Body of pancreas (tissue), 4 donors: Measurements from ENCODE around the gene PATE2. TPM values are rescaled to one million over a fixed set of nuclear protein-coding genes. Genes with fewer than 3 reads are reported as not detected.

Experiments
- ATAC-seq: fragments of 150-250 bp; one replicate; pipeline ENCODE4 v1.9.1; 2016
- DNase-seq, 4 donors: peaks; one replicate each; pipeline ENCODE4 v3.0.0-alpha.2; 2019
- H3K27ac ChIP-seq, 4 donors: fragments of 200-600 bp; sonication (generic); 1 replicate in 3 of 4; 2 replicates in 1 of 4; pipeline versions ENCODE4 v1.5.1 to v1.6.1; 2016 to 2019; ENCODE audit warnings: mild to moderate bottlenecking in 1 of 4, mixed read lengths in 1 of 4, moderate library complexity in 1 of 4
- H3K27me3 ChIP-seq, 2 donors: fragments of 200-600 bp; sonication (generic); one replicate each; pipeline ENCODE4 v1.6.0; 2016; ENCODE audit warnings: mild to moderate bottlenecking in 1 of 2
- H3K36me3 ChIP-seq, 2 donors: fragments of 200-600 bp; sonication (generic); replicated peaks in 1 of 2; 2 replicates each; pipeline ENCODE4 v1.5.1; 2016; ENCODE audit warnings: low read depth in 2 of 2; ENCODE audit not compliant: insufficient read depth in 1 of 2
- H3K4me1 ChIP-seq: fragments of 200-600 bp; sonication (generic); one replicate; pipeline ENCODE4 v1.6.0; 2016
- H3K4me3 ChIP-seq, 2 donors: fragments of 200-600 bp; sonication (generic); 1 replicate in 1 of 2; 2 replicates in 1 of 2; pipeline ENCODE4 v1.5.1; 2016 to 2019
- H3K9me3 ChIP-seq, 3 donors: fragments of 200-600 bp; sonication (generic); 1 replicate in 2 of 3; 2 replicates in 1 of 3; pipeline ENCODE4 v1.5.1; 2016
- POLR2A ChIP-seq, 3 donors: fragments of 450-650 bp; IDR thresholded peaks; one replicate each; pipeline ENCODE4 v1.6.1; 2016; ENCODE audit warnings: antibody characterized with exemption in 3 of 3, mild to moderate bottlenecking in 2 of 3
- WGBS, 2 donors: methylation state at CpG; one replicate each; pipeline ENCODE4 v1.1.5; 2017; 5-methylcytosine and 5-hydroxymethylcytosine counted together
- intact Hi-C: fragments of 100-400 bp; cut with DNase I; formaldehyde crosslinking; loops from one replicate; pipeline ENCODE4 v1.15.1; 2023
- total RNA-seq, 2 donors: library from RNA; depleted of rRNA; stranded (reverse); fragments of >200 nt; gene quantifications; one replicate each; pipeline ENCODE4 v1.1.0, GENCODE V29; 2016
- TF ChIP-seq, protein P1 (sequence below), 7 experiments: fragments of 450-650 bp in 4 of 7; fragments of 200-600 bp in 3 of 7; sonication (generic) in 3 of 7; IDR thresholded peaks; one replicate each; pipeline ENCODE4 v1.5.1; 2016 to 2019; ENCODE audit warnings: antibody characterized with exemption in 7 of 7

PATE2 gene
- total RNA-seq, 2 donors from 2014 or later = not detected

DNA sequence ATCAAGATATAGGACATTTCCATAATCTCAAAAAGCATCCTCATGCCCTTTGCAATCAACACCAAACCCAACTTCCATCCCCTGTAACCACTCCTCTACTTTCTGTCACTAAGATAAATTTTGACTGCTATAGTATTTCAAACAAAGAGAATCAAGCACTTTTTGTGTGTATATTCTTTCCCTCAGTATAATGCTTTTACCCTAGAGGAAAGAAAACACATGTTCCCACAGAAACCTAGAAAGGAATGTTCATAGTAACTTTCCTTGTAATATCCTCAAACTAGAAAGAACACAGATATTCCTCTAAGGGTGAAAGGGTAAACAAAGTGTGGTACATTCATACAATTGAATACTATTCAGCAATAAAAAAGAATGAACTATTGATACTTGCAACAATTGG, 38.0 kb downstream of the PATE2 start:
- TF ChIP-seq, protein P1, sequence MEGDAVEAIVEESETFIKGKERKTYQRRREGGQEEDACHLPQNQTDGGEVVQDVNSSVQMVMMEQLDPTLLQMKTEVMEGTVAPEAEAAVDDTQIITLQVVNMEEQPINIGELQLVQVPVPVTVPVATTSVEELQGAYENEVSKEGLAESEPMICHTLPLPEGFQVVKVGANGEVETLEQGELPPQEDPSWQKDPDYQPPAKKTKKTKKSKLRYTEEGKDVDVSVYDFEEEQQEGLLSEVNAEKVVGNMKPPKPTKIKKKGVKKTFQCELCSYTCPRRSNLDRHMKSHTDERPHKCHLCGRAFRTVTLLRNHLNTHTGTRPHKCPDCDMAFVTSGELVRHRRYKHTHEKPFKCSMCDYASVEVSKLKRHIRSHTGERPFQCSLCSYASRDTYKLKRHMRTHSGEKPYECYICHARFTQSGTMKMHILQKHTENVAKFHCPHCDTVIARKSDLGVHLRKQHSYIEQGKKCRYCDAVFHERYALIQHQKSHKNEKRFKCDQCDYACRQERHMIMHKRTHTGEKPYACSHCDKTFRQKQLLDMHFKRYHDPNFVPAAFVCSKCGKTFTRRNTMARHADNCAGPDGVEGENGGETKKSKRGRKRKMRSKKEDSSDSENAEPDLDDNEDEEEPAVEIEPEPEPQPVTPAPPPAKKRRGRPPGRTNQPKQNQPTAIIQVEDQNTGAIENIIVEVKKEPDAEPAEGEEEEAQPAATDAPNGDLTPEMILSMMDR (IDR thresholded peaks at IDR 0.05) = no peak
- TF ChIP-seq POLR2A (IDR thresholded peaks at IDR 0.05) = no peak
- Histone ChIP-seq H3K36me3 (no peaks in the 10 kb centered on the region), H3K27me3 (no peaks in the 10 kb centered on the region), H3K4me1 (no peaks in the 10 kb centered on the region), H3K27ac (no peak overlapping the region), H3K9me3 (peaks cover 0 to 5% (median 0%) of the 10 kb centered on the region in 3 donors), H3K4me3 (no peak overlapping the region)
- DNase-seq (no peak), ATAC-seq (no peak)
- intact Hi-C loops = no loop called here

DNA sequence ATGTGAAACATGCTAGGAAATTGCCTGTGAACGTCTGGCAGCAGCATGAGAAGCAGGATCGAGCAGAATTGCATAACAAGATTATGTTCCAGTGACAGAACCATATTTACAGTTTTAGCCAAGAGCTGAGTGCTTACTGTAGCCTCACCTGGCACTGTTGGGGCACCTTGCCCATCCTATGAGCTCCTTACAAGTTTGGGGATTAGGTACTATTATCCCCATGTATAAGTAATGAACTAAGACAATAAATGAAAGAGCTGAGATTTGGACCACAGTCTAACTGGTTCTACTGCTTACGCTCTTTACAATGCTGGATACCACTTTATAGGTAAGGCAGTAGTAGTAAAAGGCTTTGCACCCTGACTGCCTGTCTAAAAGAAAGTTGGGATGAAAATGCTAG, 49.7 kb downstream of the PATE2 start:
- WGBS, 2 donors = 70 to 73% methylated on average over 3 of the region's 3 CpGs
- DNase-seq = no peak

More for the DNA sequence above, 49.7 kb downstream of the PATE2 start:
- Histone ChIP-seq H3K4me1 (no peaks in the 10 kb centered on the region), H3K27me3 (no peaks in the 10 kb centered on the region), H3K9me3 (no peaks in the 10 kb centered on the region), H3K27ac (no peak overlapping the region), H3K36me3 (no peaks in the 10 kb centered on the region), H3K4me3 (no peak overlapping the region)
- no peak for ATAC-seq
- TF ChIP-seq, protein P1 (IDR thresholded peaks at IDR 0.05) = no peak
- TF ChIP-seq POLR2A (IDR thresholded peaks at IDR 0.05) = no peak
- intact Hi-C loops = no loop called here

Other genes with a start within 250 kb of the PATE2 start
- 10 to 100 TPM; 63.3 to 75.2 TPM for gene EI24, start 209.4 kb downstream of the PATE2 start, total RNA-seq
- gene STT3A, start 186.0 kb downstream of the PATE2 start, total RNA-seq = 10 to 100 TPM; 22.1 to 70.3 TPM
- gene CHEK1, start 153.7 kb downstream of the PATE2 start, total RNA-seq = 1 to 10 TPM in 1 of 2 donors, under 1 TPM in 1; 0.33 to 1.8 TPM
- not detected for gene ACRV1, start 98.0 kb downstream of the PATE2 start, total RNA-seq
- gene PATE1, start 32.5 kb downstream of the PATE2 start, total RNA-seq = not detected
- gene PATE3, start 9.3 kb upstream of the PATE2 start, total RNA-seq = not detected
- not detected for gene PATE4, start 54.5 kb upstream of the PATE2 start, total RNA-seq
- 1 to 10 TPM in 1 of 2 donors, under 1 TPM in 1; 0.33 to 1.3 TPM for gene HYLS1, start 108.8 kb upstream of the PATE2 start, total RNA-seq
- 1 to 10 TPM; 1.6 to 9.6 TPM for gene PUS3, start 124.4 kb upstream of the PATE2 start, total RNA-seq
- gene DDX25, start 125.7 kb upstream of the PATE2 start, total RNA-seq = under 1 TPM in 1 of 2 donors, not detected in 1; 0.26 TPM
- gene VSIG10L2, start 167.2 kb upstream of the PATE2 start, total RNA-seq = not detected